SK-N-SH (cell line): ENCODE results near the gene FBXW8. TPM values are rescaled to one million over a fixed set of nuclear protein-coding genes. Genes with fewer than 3 reads are reported as not detected.

Experiments
- CTCF ChIA-PET: fragments of 300-600, 350-600 bp; formaldehyde crosslinking; extraction: SDS; loops from one replicate; lab custom pipeline; 2021; lab: Yijun Ruan, JAX
- POLR2A ChIA-PET: fragments of 350-600 bp; sonication (Branson Sonifier 250); formaldehyde crosslinking; extraction: SDS; loops from one replicate; lab custom pipeline; 2020; ENCODE audit warnings: antibody characterized with exemption, inconsistent platforms; lab: Yijun Ruan, JAX
- DNase-seq: peaks from one replicate; pipeline ENCODE4 v3.0.0; 2012
- H2AFZ ChIP-seq: fragments of 200-600 bp; sonication (generic); 2 replicates; pipeline ENCODE4 v1.8.1; 2016; ENCODE audit warnings: antibody characterized with exemption, mild to moderate bottlenecking, low read depth
- H3F3A ChIP-seq: fragments of 200-600 bp; sonication (generic); replicated peaks from 2 replicates; pipeline ENCODE3; 2016; ENCODE audit warnings: antibody characterized with exemption, mild to moderate bottlenecking; ENCODE audit not compliant: insufficient read depth
- H3K27ac ChIP-seq, 2 experiments: fragments of 200-500 bp in 1 of 2; fragments of 200-600 bp in 1 of 2; sonication (Bioruptor generic) in 1 of 2; sonication (generic), shearing (Covaris generic) in 1 of 2; 2 replicates each; pipeline versions ENCODE4 v1.5.1 to v1.6.1; 2014 to 2016; ENCODE audit warnings: low read depth in 2 of 2, inconsistent platforms in 1 of 2, low read length in 1 of 2, mild to moderate bottlenecking in 1 of 2, mixed read lengths in 1 of 2
- H3K27me3 ChIP-seq: fragments of 200-600 bp; sonication (generic), shearing (Covaris generic); 2 replicates; pipeline ENCODE4 v1.6.1; 2016; ENCODE audit warnings: mixed run types; ENCODE audit not compliant: insufficient read depth
- H3K36me3 ChIP-seq, 2 experiments: fragments of 200-500 bp in 1 of 2; fragments of 200-600 bp in 1 of 2; sonication (Bioruptor generic) in 1 of 2; sonication (generic) in 1 of 2; replicated peaks in 1 of 2; 2 replicates each; pipeline versions ENCODE3 to v1.5.1; 2014 to 2016; ENCODE audit warnings: low read length in 1 of 2, mild to moderate bottlenecking in 1 of 2; ENCODE audit not compliant: insufficient read depth in 2 of 2, control insufficient read depth in 1 of 2
- H3K4me1 ChIP-seq, 2 experiments: fragments of 200-500 bp in 1 of 2; fragments of 200-600 bp in 1 of 2; sonication (Bioruptor generic) in 1 of 2; sonication (generic), shearing (Covaris generic) in 1 of 2; 2 replicates each; pipeline versions ENCODE4 v1.5.1 to v1.6.1; 2014 to 2016; ENCODE audit warnings: low read depth in 1 of 2, low read length in 1 of 2, mixed run types in 1 of 2; ENCODE audit not compliant: insufficient read depth in 2 of 2, control insufficient read depth in 1 of 2
- H3K4me2 ChIP-seq: fragments of 200-600 bp; sonication (generic), shearing (Covaris generic); 2 replicates; pipeline ENCODE4 v1.6.1; 2017; ENCODE audit warnings: mixed run types
- H3K4me3 ChIP-seq, 2 experiments: fragments of 200-500 bp in 1 of 2; fragments of 200-600 bp in 1 of 2; sonication (Bioruptor generic) in 1 of 2; sonication (generic), shearing (Covaris generic) in 1 of 2; 2 replicates each; pipeline versions ENCODE4 v1.5.1 to v1.8.1; 2014 to 2016; ENCODE audit warnings: low read depth in 2 of 2, inconsistent platforms in 1 of 2, low read length in 1 of 2, mild to moderate bottlenecking in 1 of 2, mixed read lengths in 1 of 2, moderate library complexity in 1 of 2
- H3K79me2 ChIP-seq: fragments of 200-600 bp; sonication (generic); 2 replicates; pipeline ENCODE4 v1.8.1; 2017; ENCODE audit warnings: mild to moderate bottlenecking; ENCODE audit not compliant: insufficient read depth
- H3K9ac ChIP-seq: fragments of 200-600 bp; sonication (generic); 2 replicates; pipeline ENCODE4 v1.6.1; 2017; ENCODE audit warnings: mixed run types
- H3K9me2 ChIP-seq: fragments of 200-600 bp; sonication (generic); 2 replicates; pipeline ENCODE4 v1.6.1; 2017; ENCODE audit warnings: mixed run types
- H3K9me3 ChIP-seq: fragments of 200-600 bp; sonication (generic); 2 replicates; pipeline ENCODE4 v1.6.1; 2017; ENCODE audit warnings: mixed run types, mild to moderate bottlenecking, moderate library complexity
- H4K20me1 ChIP-seq: fragments of 200-600 bp; sonication (generic); 2 replicates; pipeline ENCODE4 v1.6.1; 2017; ENCODE audit warnings: mild to moderate bottlenecking, mixed run types; ENCODE audit not compliant: insufficient read depth
- FOSL2 ChIP-seq: IDR thresholded peaks from 2 replicates; pipeline ENCODE4 v1.4.0; 2012; ENCODE audit warnings: low read depth, mild to moderate bottlenecking, moderate library complexity, borderline replicate concordance
- FOXJ3 ChIP-seq: sonication (generic); formaldehyde crosslinking; IDR thresholded peaks from 2 replicates; pipeline ENCODE4 v1.5.1; 2020; ENCODE audit warnings: mild to moderate bottlenecking, missing genetic modification reagents
- GABPA ChIP-seq: IDR thresholded peaks from 2 replicates; pipeline ENCODE4 v1.4.0; 2012; ENCODE audit warnings: low read depth, mild to moderate bottlenecking
- GATA2 ChIP-seq: sonication (generic); formaldehyde crosslinking; IDR thresholded peaks from 2 replicates; pipeline ENCODE4 v1.5.0; 2020; ENCODE audit warnings: mild to moderate bottlenecking, missing genetic modification reagents
- MEF2A ChIP-seq: IDR thresholded peaks from 2 replicates; pipeline ENCODE4 v1.4.0; 2012; ENCODE audit warnings: low read depth, borderline replicate concordance
- MXI1 ChIP-seq: IDR thresholded peaks from 2 replicates; pipeline ENCODE4 v1.6.1; 2012; ENCODE audit warnings: mild to moderate bottlenecking, low read depth, low read length, improper control_type of control experiment
- NFIC ChIP-seq: IDR thresholded peaks from 2 replicates; pipeline ENCODE4 v1.4.0; 2012; ENCODE audit warnings: borderline replicate concordance
- POLR2AphosphoS5 ChIP-seq: IDR thresholded peaks from 2 replicates; pipeline ENCODE4 v1.6.1; 2012; ENCODE audit warnings: low read depth, low read length
- RXRA ChIP-seq: IDR thresholded peaks from 2 replicates; pipeline ENCODE4 v1.4.0; 2012; ENCODE audit warnings: low read depth, mild to moderate bottlenecking, borderline replicate concordance
- SMC3 ChIP-seq: IDR thresholded peaks from 2 replicates; pipeline ENCODE4 v1.6.1; 2012; ENCODE audit warnings: low read depth, low read length, improper control_type of control experiment
- TEAD4 ChIP-seq: IDR thresholded peaks from 2 replicates; pipeline ENCODE4 v1.4.0; 2012; ENCODE audit warnings: mild to moderate bottlenecking, borderline replicate concordance; ENCODE audit not compliant: insufficient read depth
- YY1 ChIP-seq: IDR thresholded peaks from 2 replicates; pipeline ENCODE4 v1.4.0; 2012; ENCODE audit warnings: low read depth, mild to moderate bottlenecking
- WGBS: methylation state at CpG from one replicate; pipeline ENCODE4 v1.1.6; 2017; ENCODE audit warnings: low lambda C conversion rate; 5-methylcytosine and 5-hydroxymethylcytosine counted together
- polyA plus RNA-seq, 3 experiments: library from polyadenylated mRNA; depleted of rRNA; stranded (reverse); fragments of >200 nt; gene quantifications; 2 replicates each; pipeline ENCODE4 v1.2.3, GENCODE V29; 2012
- TF ChIP-seq, protein P1 (sequence below): IDR thresholded peaks from 2 replicates; pipeline ENCODE4 v1.4.0; 2012; ENCODE audit warnings: low read depth, borderline replicate concordance
- TF ChIP-seq, protein P2 (sequence below): IDR thresholded peaks from 2 replicates; pipeline ENCODE4 v1.4.0; 2012; ENCODE audit warnings: low read depth, borderline replicate concordance
- TF ChIP-seq, protein P3 (sequence below): IDR thresholded peaks from 2 replicates; pipeline ENCODE4 v1.4.0; 2012; ENCODE audit warnings: low read depth

The FBXW8 gene
- polyA plus RNA-seq, 1 of the 3 experiments (the other 2 are of a cell fraction): 15.6 TPM

DNA sequence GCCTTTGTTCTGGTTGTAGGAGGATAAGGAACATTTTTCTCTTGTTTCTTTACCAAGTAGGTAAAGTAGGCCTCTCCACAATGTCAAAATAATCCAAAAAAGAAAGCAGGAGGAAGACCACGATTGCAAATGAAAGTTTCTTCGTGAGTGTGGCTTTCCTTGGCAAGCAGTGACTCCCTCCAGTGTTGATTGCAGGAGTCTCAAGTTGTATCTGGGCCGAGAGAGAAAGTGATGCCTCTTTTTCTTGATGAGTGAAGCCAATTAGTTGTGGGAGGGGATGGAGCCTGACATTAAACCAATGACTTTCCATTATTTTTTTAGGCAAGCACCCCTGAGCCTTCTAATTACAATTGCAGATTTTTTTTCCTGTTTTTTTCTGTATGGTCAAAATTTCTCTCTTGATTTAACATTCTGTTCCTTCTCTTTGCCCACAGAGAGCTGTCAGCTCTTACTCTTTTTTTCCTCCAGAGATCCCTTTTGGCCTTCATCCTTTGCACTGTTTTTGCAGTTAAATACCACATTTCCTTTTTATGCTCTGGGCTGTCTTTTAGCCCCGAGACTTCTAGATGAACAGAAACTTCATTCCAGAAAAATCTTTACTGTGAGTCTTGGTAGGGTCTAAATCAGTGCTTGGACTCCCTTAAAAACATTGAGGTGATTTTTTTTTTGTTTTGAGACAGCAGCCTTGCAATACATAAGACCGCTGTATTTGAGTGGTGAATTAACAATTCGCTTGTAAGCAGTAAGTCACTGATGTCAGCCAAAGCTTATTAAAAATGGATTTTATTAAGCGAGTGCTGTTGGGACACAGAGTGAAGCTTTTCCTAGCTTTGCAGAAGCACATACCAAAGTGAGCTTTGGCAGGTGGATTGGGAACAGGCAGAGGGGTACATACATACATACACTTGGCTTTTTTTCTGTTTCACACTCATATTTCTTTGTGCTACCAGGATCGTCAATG, 15.8 kb downstream of the FBXW8 start:
- H4K20me1 ChIP-seq: peaks cover 62% of the 10 kb centered on the region
- H3K27me3 ChIP-seq: no peaks in the 10 kb centered on the region
- H3K36me3 ChIP-seq: peaks cover 19 to 31% of the 10 kb centered on the region in 2 experiments
- TF ChIP-seq MEF2A: no peak
- no peak for TF ChIP-seq GATA2 (CRISPR knock-in tag)
- TF ChIP-seq YY1: no peak
- no peak for TF ChIP-seq POLR2AphosphoS5
- TF ChIP-seq, protein P1, sequence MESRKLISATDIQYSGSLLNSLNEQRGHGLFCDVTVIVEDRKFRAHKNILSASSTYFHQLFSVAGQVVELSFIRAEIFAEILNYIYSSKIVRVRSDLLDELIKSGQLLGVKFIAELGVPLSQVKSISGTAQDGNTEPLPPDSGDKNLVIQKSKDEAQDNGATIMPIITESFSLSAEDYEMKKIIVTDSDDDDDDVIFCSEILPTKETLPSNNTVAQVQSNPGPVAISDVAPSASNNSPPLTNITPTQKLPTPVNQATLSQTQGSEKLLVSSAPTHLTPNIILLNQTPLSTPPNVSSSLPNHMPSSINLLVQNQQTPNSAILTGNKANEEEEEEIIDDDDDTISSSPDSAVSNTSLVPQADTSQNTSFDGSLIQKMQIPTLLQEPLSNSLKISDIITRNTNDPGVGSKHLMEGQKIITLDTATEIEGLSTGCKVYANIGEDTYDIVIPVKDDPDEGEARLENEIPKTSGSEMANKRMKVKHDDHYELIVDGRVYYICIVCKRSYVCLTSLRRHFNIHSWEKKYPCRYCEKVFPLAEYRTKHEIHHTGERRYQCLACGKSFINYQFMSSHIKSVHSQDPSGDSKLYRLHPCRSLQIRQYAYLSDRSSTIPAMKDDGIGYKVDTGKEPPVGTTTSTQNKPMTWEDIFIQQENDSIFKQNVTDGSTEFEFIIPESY: no peak
- TF ChIP-seq SMC3: no peak
- TF ChIP-seq FOXJ3: no peak
- no peak for TF ChIP-seq MXI1
- TF ChIP-seq TEAD4: no peak
- TF ChIP-seq, protein P2, sequence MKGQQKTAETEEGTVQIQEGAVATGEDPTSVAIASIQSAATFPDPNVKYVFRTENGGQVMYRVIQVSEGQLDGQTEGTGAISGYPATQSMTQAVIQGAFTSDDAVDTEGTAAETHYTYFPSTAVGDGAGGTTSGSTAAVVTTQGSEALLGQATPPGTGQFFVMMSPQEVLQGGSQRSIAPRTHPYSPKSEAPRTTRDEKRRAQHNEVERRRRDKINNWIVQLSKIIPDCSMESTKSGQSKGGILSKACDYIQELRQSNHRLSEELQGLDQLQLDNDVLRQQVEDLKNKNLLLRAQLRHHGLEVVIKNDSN: no peak
- TF ChIP-seq RXRA: no peak
- TF ChIP-seq, protein P3, sequence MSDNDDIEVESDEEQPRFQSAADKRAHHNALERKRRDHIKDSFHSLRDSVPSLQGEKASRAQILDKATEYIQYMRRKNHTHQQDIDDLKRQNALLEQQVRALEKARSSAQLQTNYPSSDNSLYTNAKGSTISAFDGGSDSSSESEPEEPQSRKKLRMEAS: no peak
- no peak for TF ChIP-seq NFIC
- TF ChIP-seq FOSL2: no peak
- no peak for TF ChIP-seq GABPA
- no peaks in the 10 kb centered on the region for H3K9me3 ChIP-seq
- no peak overlapping the region for H3K4me2 ChIP-seq
- no peaks in the 10 kb centered on the region for H3K9me2 ChIP-seq
- CTCF ChIA-PET: no interaction called here
- no peak overlapping the region for H3K4me3 ChIP-seq
- H3K79me2 ChIP-seq: peaks cover 91% of the 10 kb centered on the region
- POLR2A ChIA-PET: no interaction called here
- H2AFZ ChIP-seq: no peak overlapping the region
- peaks cover 5% of the 10 kb centered on the region for H3F3A ChIP-seq
- no peak overlapping the region for H3K9ac ChIP-seq
- no peak for DNase-seq
- 92% methylated on average over 8 of the region's 8 CpGs for WGBS
- no peak overlapping the region for H3K27ac ChIP-seq
- H3K4me1 ChIP-seq: peaks cover 0 to 16% of the 10 kb centered on the region in 2 experiments; a peak in 1 of 4 replicates
